Measurements from ENCODE around the gene MAN1C1.

The MAN1C1 gene

DNA sequence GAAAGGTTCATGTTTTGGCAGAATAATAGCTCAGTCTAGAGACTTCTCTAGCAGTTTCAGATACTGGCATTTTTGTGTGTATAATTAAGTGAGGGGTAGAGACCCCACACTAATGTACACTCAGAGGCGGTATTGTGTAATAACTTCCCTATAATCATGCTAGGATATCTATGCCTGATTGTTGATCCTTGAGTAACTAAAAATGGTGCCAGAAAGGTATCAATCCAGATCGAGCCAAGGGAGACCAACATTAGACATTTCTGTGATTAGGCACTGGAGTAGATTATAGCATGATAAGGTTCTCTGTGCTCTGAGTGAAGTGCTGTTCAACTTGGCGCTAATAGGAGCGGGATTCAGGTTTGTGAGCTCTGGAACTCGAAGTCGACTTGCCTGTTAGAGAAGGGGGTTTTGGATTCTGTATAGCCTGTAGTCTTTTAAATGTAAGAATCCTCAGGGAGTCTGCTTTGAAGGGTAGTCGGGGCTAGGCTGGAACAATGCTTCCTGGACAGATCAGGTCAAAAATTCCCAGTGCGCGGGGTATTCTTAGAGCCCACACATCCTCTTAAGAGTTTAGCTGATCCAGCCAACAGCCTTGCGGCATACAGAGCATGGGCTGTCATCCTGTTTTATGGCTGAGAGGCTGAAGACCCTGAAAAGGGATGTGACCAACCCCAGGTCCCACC, 24.2 kb downstream of the MAN1C1 start:
- peaks cover 8% of the 10 kb centered on the region for H3K9me3 ChIP-seq (ENCODE audit: insufficient read depth, low read length, severe bottlenecking)
- H3K79me2 ChIP-seq (ENCODE audit: insufficient read depth, low read length), result no peaks in the 10 kb centered on the region
- no peak overlapping the region for H3K9ac ChIP-seq (ENCODE audit: low read depth, low read length)
- no peak overlapping the region for H3K4me3 ChIP-seq (ENCODE audit: low read depth in 1 of 2, low read length in 2 of 2)
- peaks cover 11% of the 10 kb centered on the region for H3K4me1 ChIP-seq (ENCODE audit: insufficient read depth, low read length)
- H3K4me2 ChIP-seq (ENCODE audit: insufficient read depth, low read length), result no peak overlapping the region
- no peak for ATAC-seq (ENCODE audit: insufficient read depth, low read depth)
- H4K20me1 ChIP-seq (ENCODE audit: insufficient read depth, low read length), result 0 out of 2 replicates have a peak, but pooled peaks cover 15% of the 10 kb centered on the region
- H2AFZ ChIP-seq (ENCODE audit: low read depth, low read length), result no peak overlapping the region
- H3K27me3 ChIP-seq (ENCODE audit: insufficient read depth, low read length, poor library complexity), result peaks cover 31% of the 10 kb centered on the region
- DNase-seq, result no peak
- TF ChIP-seq, protein P1, sequence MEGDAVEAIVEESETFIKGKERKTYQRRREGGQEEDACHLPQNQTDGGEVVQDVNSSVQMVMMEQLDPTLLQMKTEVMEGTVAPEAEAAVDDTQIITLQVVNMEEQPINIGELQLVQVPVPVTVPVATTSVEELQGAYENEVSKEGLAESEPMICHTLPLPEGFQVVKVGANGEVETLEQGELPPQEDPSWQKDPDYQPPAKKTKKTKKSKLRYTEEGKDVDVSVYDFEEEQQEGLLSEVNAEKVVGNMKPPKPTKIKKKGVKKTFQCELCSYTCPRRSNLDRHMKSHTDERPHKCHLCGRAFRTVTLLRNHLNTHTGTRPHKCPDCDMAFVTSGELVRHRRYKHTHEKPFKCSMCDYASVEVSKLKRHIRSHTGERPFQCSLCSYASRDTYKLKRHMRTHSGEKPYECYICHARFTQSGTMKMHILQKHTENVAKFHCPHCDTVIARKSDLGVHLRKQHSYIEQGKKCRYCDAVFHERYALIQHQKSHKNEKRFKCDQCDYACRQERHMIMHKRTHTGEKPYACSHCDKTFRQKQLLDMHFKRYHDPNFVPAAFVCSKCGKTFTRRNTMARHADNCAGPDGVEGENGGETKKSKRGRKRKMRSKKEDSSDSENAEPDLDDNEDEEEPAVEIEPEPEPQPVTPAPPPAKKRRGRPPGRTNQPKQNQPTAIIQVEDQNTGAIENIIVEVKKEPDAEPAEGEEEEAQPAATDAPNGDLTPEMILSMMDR (IDR thresholded peaks at IDR 0.05; ENCODE audit: borderline replicate concordance, extremely low read depth, low read length, poor library complexity, severe bottlenecking), result no peak
- no peak for TF ChIP-seq EZH2 (IDR thresholded peaks at IDR 0.05; ENCODE audit: borderline replicate concordance, low read depth, low read length, severe bottlenecking)
- no peak overlapping the region for H3K27ac ChIP-seq (ENCODE audit: low read length)
- H3K36me3 ChIP-seq (ENCODE audit: insufficient read depth, low read length), result no peaks in the 10 kb centered on the region

DNA sequence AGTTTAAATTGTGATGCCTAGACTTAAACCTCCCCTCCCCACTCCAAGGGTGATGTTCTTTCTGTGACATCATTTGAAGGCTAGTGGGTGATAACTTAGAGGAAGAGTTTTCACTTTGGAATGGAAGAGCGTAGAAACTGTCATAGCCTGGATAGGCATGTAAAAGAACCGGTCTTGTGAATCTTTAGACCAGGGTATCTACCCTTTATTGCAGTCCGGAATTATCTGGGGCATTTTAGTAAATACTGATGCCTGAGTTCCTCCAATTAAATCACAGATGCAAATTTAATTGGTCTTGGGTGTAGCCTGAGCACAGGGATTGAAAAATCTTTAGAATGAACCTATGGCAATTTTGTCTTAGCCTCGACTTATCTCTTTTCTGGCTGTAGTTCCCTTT, 24.7 kb downstream of the MAN1C1 start:
- TF ChIP-seq EZH2 (IDR thresholded peaks at IDR 0.05; ENCODE audit: borderline replicate concordance, low read depth, low read length, severe bottlenecking), result no peak
- TF ChIP-seq, protein P1 (IDR thresholded peaks at IDR 0.05; ENCODE audit: borderline replicate concordance, extremely low read depth, low read length, poor library complexity, severe bottlenecking), result no peak
- Histone ChIP-seq H4K20me1 (ENCODE audit: insufficient read depth, low read length) (0 out of 2 replicates have a peak, but pooled peaks cover 18% of the 10 kb centered on the region), H3K27me3 (ENCODE audit: insufficient read depth, low read length, poor library complexity) (peaks cover 36% of the 10 kb centered on the region), H3K4me1 (ENCODE audit: insufficient read depth, low read length) (peaks cover 11% of the 10 kb centered on the region), H3K9ac (ENCODE audit: low read depth, low read length) (no peak overlapping the region), H3K36me3 (ENCODE audit: insufficient read depth, low read length) (no peaks in the 10 kb centered on the region), H3K4me2 (ENCODE audit: insufficient read depth, low read length) (no peak overlapping the region), H2AFZ (ENCODE audit: low read depth, low read length) (no peak overlapping the region), H3K4me3 (ENCODE audit: low read depth in 1 of 2, low read length in 2 of 2) (no peak overlapping the region), H3K9me3 (ENCODE audit: insufficient read depth, low read length, severe bottlenecking) (peaks cover 8% of the 10 kb centered on the region), H3K27ac (ENCODE audit: low read length) (no peak overlapping the region), H3K79me2 (ENCODE audit: insufficient read depth, low read length) (no peaks in the 10 kb centered on the region)
- DNase-seq (no peak), ATAC-seq (ENCODE audit: insufficient read depth, low read depth) (no peak)

DNA sequence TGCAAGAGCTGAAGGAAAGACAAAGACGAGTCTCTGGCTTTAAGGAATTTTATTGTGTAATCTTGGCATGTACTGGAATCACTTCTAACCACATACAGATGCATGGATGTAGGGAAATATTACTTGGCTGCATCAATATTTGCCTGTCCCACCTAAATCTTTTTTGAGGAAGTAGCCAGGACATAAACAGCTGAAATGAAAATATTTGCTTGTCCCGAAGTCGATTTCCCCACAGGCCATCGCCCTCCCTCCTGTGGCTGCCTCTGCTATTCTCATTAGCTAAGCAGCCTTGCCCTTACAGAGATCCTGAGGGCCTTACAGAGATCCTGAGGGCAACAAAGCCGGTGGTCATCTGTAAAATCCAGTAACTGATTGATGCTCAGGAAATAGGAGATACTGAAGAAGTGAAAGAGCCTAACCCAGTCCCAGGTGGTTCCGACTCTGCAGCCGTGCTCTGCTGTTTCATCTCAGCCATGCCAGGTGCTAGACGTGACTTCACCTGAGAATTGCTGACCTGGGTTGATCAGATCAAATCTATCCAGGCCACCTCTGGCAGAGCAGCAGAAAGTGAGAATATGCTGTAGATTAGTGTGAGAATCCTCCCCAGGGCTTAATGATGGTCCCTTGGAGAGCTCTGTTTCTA, 25.5 kb downstream of the MAN1C1 start:
- peak; percentile 23; the same call in 2 of the 3 replicates for ATAC-seq (ENCODE audit: insufficient read depth, low read depth)
- H3K27ac ChIP-seq (ENCODE audit: low read length), result no peak overlapping the region
- H3K36me3 ChIP-seq (ENCODE audit: insufficient read depth, low read length), result no peaks in the 10 kb centered on the region
- H3K4me3 ChIP-seq (ENCODE audit: low read depth in 1 of 2, low read length in 2 of 2), result no peak overlapping the region
- H3K79me2 ChIP-seq (ENCODE audit: insufficient read depth, low read length), result no peaks in the 10 kb centered on the region
- no peak overlapping the region for H3K4me2 ChIP-seq (ENCODE audit: insufficient read depth, low read length)
- peaks cover 36% of the 10 kb centered on the region for H3K27me3 ChIP-seq (ENCODE audit: insufficient read depth, low read length, poor library complexity)
- peaks cover 11% of the 10 kb centered on the region for H3K4me1 ChIP-seq (ENCODE audit: insufficient read depth, low read length)
- TF ChIP-seq, protein P1 (IDR thresholded peaks at IDR 0.05; ENCODE audit: borderline replicate concordance, extremely low read depth, low read length, poor library complexity, severe bottlenecking), result no peak
- no peak for TF ChIP-seq EZH2 (IDR thresholded peaks at IDR 0.05; ENCODE audit: borderline replicate concordance, low read depth, low read length, severe bottlenecking)
- no peak for DNase-seq
- no peak overlapping the region for H3K9ac ChIP-seq (ENCODE audit: low read depth, low read length)
- H3K9me3 ChIP-seq (ENCODE audit: insufficient read depth, low read length, severe bottlenecking), result peaks cover 8% of the 10 kb centered on the region
- peaks cover 21% of the 10 kb centered on the region; the same call in 1 of the 2 replicates for H4K20me1 ChIP-seq (ENCODE audit: insufficient read depth, low read length)
- no peak overlapping the region for H2AFZ ChIP-seq (ENCODE audit: low read depth, low read length)
